T-helper 2 cell treated with Interferon-gamma antibody and Interleukin-4, amounts not matched to agents 100 ng/mL and 5 ng/mL, for 36 hours (primary cell): ENCODE results near the gene KRT37. TPM values are rescaled to one million over a fixed set of nuclear protein-coding genes. Genes with fewer than 3 reads are reported as not detected.

Experiments
- intact Hi-C: fragments of 100-400 bp; cut with micrococcal nuclease; formaldehyde crosslinking; loops from one replicate; pipeline ENCODE4 v1.15.1; 2023
- total RNA-seq: library from RNA; stranded (reverse); gene quantifications from 2 replicates; pipeline ENCODE4 v1.2.3, GENCODE V29; 2022

The KRT37 gene
- total RNA-seq, 1 donor from 2014 or later, result not detected

DNA sequence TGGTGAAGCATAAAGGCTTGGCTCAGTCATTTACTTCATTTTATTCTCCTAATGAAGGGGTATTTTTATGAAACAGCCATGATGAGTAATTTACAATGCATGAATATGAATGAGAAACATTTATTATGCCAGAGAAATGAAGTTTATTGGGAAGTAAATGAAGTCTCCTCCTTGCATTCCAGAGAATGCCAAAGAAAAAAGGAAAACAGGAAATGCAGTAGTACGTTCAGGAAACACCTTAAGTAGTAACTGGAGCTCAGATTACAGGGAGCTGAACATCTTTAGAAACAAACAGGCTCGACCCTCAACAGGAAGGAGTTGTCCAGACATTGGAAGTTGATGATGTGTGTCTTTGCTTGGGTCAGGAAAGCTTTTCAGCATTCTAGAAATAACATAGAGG is 46.8 kb downstream of the KRT37 start:
- intact Hi-C loops, result no loop called here

Other genes with a start within 250 kb of the KRT37 start
- not detected in 2 replicates for gene KRTAP4-2, start 246.4 kb downstream of the KRT37 start, total RNA-seq
- not detected in 2 replicates for gene KRTAP4-1, start 239.7 kb downstream of the KRT37 start, total RNA-seq
- gene KRTAP9-1, start 234.7 kb downstream of the KRT37 start, total RNA-seq, result not detected in 2 replicates
- gene KRTAP9-2, start 197.9 kb downstream of the KRT37 start, total RNA-seq, result not detected in 2 replicates
- gene KRTAP9-3, start 192.1 kb downstream of the KRT37 start, total RNA-seq, result not detected in 2 replicates
- gene KRTAP9-8, start 186.6 kb downstream of the KRT37 start, total RNA-seq, result not detected in 2 replicates
- not detected in 2 replicates for gene KRTAP9-4, start 174.9 kb downstream of the KRT37 start, total RNA-seq
- gene KRTAP9-9, start 169.2 kb downstream of the KRT37 start, total RNA-seq, result not detected in 2 replicates
- not detected in 2 replicates for gene KRTAP9-6, start 159.2 kb downstream of the KRT37 start, total RNA-seq
- gene KRTAP9-7, start 148.9 kb downstream of the KRT37 start, total RNA-seq, result not detected in 2 replicates
- gene KRTAP29-1, start 121.7 kb downstream of the KRT37 start, total RNA-seq, result not detected in 2 replicates
- not detected in 2 replicates for gene KRTAP16-1, start 115.3 kb downstream of the KRT37 start, total RNA-seq
- gene KRTAP17-1, start 108.9 kb downstream of the KRT37 start, total RNA-seq, result not detected in 2 replicates
- gene KRT33A, start 73.8 kb downstream of the KRT37 start, total RNA-seq, result not detected in 2 replicates
- gene KRT33B, start 54.8 kb downstream of the KRT37 start, total RNA-seq, result not detected in 2 replicates
- not detected in 2 replicates for gene KRT34, start 42.3 kb downstream of the KRT37 start, total RNA-seq
- gene KRT31, start 27.0 kb downstream of the KRT37 start, total RNA-seq, result not detected in 2 replicates
- not detected in 2 replicates for gene KRT38, start 16.4 kb upstream of the KRT37 start, total RNA-seq
- gene KRT32, start 42.8 kb upstream of the KRT37 start, total RNA-seq, result not detected in 2 replicates
- gene KRT35, start 56.6 kb upstream of the KRT37 start, total RNA-seq, result not detected in 2 replicates
- not detected in 2 replicates for gene KRT36, start 65.3 kb upstream of the KRT37 start, total RNA-seq
- not detected in 2 replicates for gene KRT13, start 81.0 kb upstream of the KRT37 start, total RNA-seq
- gene KRT15, start 94.3 kb upstream of the KRT37 start, total RNA-seq, result not detected in 2 replicates
- not detected in 2 replicates for gene KRT19, start 103.7 kb upstream of the KRT37 start, total RNA-seq
- gene KRT9, start 147.5 kb upstream of the KRT37 start, total RNA-seq, result not detected in 2 replicates
- not detected in 2 replicates for gene KRT14, start 162.3 kb upstream of the KRT37 start, total RNA-seq
- not detected in 2 replicates for gene KRT16, start 188.2 kb upstream of the KRT37 start, total RNA-seq
- gene KRT17, start 200.0 kb upstream of the KRT37 start, total RNA-seq, result 0.86 TPM in 1 of 2 replicates, not detected in the other